GM19025 (cell line): ENCODE data around the gene LRCH3.
A peak's percentile ranks its signal among the peaks of the same experiment; 100 is the strongest.
"Not testable (repeated sequence)": the region's sequence is repeated elsewhere in the genome, so short reads cannot be mapped to it uniquely, and the experiment has no call there.

ENCODE experiments used
- ATAC-seq: cut with Tn5 transposase; IDR thresholded peaks from one replicate; pipeline ENCODE4 v1.9.1; 2021; ENCODE audit warnings: mild to moderate bottlenecking, low read depth, moderate library complexity; ENCODE audit not compliant: unreplicated experiment

LRCH3 gene

GRCh38 chr3:197881270-197881969 is 90.4 kb downstream of the LRCH3 start:
- no peak for ATAC-seq

GRCh38 chr3:197881970-197882338 is 90.9 kb downstream of the LRCH3 start:
- no peak for ATAC-seq

GRCh38 chr3:197882586-197882985 is 91.5 kb downstream of the LRCH3 start:
- no peak for ATAC-seq

GRCh38 chr3:197883541-197883940 is 92.5 kb downstream of the LRCH3 start:
- no peak for ATAC-seq

- not testable (repeated sequence) for ATAC-seq
Observed at GRCh38 chr3:197884330-197884729, 93.3 kb downstream of the LRCH3 start.

- ATAC-seq: not testable (repeated sequence)
Observed at GRCh38 chr3:197886052-197886451, 95.0 kb downstream of the LRCH3 start.

- not testable (repeated sequence) for ATAC-seq
Observed at GRCh38 chr3:197887430-197888053, 96.5 kb downstream of the LRCH3 start.

- no peak for ATAC-seq
Observed at GRCh38 chr3:197888511-197888910, 97.5 kb downstream of the LRCH3 start.

GRCh38 chr3:197889204-197889930 is 98.3 kb downstream of the LRCH3 start:
- no peak for ATAC-seq

- ATAC-seq: no peak
Observed at GRCh38 chr3:197890693-197891092, 99.6 kb downstream of the LRCH3 start.

GRCh38 chr3:197892162-197892561 is 101.1 kb downstream of the LRCH3 start:
- ATAC-seq: no peak

- ATAC-seq: no peak
Observed at GRCh38 chr3:197896421-197896820, 105.4 kb downstream of the LRCH3 start.

- ATAC-seq: no peak
Observed at GRCh38 chr3:197899833-197900478, 108.9 kb downstream of the LRCH3 start.

- no peak for ATAC-seq
Observed at GRCh38 chr3:197901626-197902025, 110.6 kb downstream of the LRCH3 start.

- ATAC-seq: peak; percentile 87
Observed at GRCh38 chr3:197906023-197906849, 115.2 kb downstream of the LRCH3 start.

- no peak for ATAC-seq
Observed at GRCh38 chr3:197906850-197907187, 115.8 kb downstream of the LRCH3 start.

- ATAC-seq: no peak
Observed at GRCh38 chr3:197907196-197907595, 116.1 kb downstream of the LRCH3 start.

- ATAC-seq: not testable (repeated sequence)
Observed at GRCh38 chr3:197908550-197908949, 117.5 kb downstream of the LRCH3 start.

GRCh38 chr3:197908957-197909701 is 118.1 kb downstream of the LRCH3 start:
- no peak for ATAC-seq
